Left renal cortex interstitium (tissue), 4 donors: ENCODE data around the gene ORC5. TPM values are rescaled to one million over a fixed set of nuclear protein-coding genes. Genes with fewer than 3 reads are reported as not detected.
"Not testable (repeated sequence)": the region's sequence is repeated elsewhere in the genome, so short reads cannot be mapped to it uniquely, and the experiment has no call there.

Experiments
- DNase-seq, 4 donors: peaks; one replicate each; pipeline ENCODE4 v3.0.0-alpha.2; 2013; ENCODE audit warnings: low read depth in 4 of 4, low spot score in 2 of 4, missing footprints in 1 of 4
- polyA plus RNA-seq, 4 donors: library from polyadenylated mRNA; unstranded; fragments of 120-200 nt; gene quantifications; one replicate each; pipeline ENCODE4 v1.2.1, GENCODE V29; 2013; ENCODE audit not compliant: insufficient read length in 4 of 4

Gene ORC5
- 10 to 100 TPM; 24.1 to 28.4 (median 25.6) TPM for polyA plus RNA-seq

DNA sequence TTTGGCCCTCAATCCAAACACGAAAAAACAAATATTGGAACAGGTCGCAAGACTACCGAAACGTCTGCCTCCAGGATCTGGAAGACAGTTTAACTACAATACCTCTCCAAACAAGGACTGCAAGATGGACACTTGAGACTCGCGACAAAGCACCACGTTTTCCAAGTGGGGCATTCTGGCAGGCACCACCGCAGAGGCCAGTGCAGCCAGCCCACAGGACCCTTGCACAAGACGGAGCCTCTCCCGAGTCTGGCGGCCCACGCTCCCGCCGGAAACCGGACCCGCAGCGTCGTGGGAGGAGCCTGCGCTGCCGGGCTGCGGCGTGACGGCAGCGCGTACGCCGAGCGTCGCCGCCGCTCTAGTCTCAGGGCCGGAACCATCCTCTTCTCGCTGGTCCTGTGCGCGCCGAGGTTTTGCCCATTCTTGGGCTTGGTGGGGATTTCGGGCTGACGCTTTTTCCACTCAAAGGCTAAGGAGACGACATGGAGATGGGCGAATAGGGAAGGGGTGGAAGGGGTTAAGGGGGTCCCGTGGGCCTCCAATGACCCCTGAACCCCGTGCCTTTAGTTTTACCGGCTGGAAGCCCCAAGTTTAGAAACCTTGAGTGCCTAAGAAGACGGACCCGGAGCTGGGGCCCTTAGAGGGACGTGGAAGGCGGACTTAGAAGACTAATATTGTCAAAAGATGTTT lies at the start of gene ORC5:
TSS of gene ORC5 (minus strand) at position 283 of the 690 bp plus-strand sequence. CDS start at position 174, 109 bp downstream.
- DNase-seq: peak; percentile 53 to 77 (median 68)

DNA sequence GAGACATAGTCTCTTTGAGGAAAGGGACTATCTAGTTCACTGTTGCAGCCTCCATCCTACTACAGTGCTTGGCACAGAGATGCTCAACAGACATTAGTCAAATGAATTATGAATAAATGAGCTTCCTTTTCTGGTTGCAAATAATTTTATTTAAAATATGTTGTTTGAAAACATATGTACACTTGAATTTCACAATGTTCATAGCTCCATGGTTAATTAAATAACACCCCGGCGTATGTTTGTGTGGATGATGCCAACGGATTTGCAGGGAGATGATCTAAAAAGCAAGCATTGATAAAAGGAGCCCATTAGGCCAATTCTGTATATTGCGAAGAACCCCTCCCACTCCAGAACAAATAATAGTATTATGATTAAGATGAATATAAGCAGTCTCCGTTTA lies 47.8 kb upstream of the ORC5 start:
- DNase-seq: no peak

DNA sequence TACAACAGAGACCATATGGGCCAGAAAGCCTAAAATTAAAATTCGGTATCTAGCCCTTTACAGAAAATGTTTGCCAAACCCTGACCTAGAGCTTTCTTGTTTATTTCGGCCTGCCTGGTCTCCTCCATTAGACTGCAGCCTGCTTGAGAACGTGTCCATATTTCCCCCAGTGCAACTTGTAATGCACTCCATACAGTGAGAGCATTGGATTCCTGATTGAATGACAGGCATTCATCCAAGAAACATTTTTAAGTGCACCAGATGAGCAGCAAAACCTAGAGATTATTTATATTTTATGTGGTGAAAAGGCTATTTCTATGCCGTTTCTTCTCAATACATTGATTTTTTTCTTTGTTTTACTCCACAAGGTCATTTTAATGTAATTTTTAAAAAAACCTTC lies 47.4 kb upstream of the ORC5 start:
- DNase-seq: no peak

DNA sequence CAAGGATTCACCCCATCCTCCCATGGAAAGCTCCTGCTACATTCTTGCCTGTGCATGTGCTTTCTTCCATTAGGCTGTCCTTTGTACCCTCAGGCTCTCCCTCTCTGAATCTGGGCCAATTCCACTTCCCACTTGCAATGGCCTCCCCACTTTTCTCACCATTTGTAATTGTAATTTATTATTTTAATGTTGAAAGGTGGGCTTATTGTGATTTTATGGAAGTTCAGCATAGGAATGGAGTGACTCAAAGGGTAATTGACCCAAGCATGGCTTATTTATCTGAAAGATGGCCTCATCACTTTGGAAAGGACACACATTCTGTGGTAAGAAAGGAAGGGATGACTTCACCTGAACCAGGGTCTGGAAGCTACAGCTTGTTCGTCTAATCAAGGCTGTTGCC lies 46.9 kb upstream of the ORC5 start:
- DNase-seq: no peak

DNA sequence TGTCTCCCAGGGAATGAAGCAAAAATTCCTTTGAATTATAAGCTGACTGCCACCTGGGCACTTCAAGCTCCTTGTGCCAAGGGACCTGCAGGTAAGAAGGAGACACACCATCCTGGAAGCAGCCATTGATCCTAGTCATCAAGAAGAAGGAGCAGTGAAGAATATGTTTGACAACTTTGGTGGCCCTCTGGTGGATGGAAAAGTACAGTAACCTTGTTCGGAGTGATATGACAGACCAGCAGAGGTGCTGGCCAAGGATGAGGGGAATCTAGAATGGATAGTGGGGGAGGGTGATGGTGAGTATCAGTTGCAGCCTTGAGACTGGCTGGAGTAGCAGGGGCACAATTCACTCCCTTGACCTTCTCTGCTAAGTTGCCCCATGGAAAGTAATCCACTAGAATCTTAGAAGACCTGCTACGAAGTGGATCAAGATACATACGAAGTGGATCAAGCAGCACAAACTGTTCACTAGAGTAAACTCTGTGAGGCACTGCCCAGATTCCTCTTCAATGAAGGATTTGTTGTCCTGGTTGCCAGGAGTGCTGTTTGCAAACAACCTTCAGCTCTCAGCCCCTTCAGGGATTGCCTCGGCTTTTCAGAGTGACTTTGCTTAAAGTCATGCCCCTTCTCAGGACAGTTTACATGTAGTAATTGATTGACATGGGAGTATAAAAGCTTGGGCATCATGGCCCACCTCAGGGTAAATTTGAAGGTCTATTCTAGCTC lies 44.8 kb upstream of the ORC5 start:
- DNase-seq: no peak

DNA sequence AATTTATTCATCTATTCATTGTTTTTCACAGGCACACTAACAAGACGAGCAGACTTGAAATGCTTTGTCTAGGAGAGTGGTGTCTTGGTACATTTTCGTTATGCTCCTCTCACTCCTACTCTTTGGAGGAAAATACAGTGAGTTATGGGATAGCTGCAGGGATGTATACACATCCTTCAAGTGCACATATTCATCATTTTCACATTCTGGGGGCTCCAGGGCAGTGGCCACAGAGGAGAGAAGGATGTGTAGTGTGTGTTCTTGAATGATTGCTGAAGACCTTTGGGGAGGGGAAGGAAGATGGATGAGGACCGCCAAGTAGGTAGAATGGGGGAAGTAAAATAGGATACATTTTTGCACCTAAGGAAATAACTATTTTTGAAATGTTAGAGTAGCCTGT lies 34.8 kb upstream of the ORC5 start:
- no peak for DNase-seq

DNA sequence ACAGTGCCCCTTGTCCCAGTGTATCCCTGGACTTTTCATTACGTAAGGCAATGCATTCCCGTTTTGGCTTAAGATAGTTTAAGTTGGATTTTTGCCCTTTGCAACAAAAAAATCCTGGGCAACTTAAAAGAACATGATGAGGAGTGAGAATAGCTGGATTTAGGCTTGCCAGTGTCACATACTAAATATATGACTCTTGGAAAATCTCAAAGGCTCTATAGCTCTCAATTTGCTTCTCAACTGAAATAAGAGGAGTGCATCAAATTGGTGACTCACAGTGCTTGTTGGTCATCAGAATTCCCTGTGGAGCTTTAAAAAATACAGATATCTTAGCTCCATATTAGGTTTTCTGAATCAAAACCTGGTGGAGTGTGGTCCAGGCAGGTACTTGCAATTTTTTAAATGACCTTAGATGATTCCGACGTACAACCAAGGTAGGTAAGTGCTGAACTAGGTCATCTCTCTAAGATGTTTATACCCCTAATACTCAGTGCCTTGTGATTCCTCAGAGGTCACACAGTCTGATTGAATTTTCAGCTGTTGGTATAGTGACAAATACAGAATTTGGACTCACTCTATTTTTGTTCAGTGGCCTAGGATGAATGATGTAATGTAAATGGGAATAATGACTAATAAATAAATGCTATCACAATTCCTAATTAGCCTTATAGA lies 33.9 kb upstream of the ORC5 start:
- no peak for DNase-seq

DNA sequence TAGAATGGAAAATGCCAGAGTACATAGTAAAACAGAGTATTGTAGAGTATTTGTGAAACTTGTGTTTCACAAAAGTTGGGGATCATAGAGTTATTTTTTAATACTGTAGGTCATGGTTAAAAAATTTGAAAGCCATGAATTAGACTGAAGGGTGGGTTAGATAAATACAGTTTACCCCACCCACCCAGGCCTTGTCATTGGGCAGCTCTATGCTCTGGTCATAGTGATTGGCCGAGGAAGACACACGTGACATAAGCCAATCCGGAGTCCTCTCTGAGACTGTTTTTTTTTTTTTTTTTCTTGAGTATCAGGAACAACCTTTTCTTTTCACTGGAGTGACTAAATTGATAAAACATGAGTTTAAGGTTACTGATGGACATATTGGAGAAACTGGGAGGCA lies 33.3 kb upstream of the ORC5 start:
- no peak for DNase-seq

DNA sequence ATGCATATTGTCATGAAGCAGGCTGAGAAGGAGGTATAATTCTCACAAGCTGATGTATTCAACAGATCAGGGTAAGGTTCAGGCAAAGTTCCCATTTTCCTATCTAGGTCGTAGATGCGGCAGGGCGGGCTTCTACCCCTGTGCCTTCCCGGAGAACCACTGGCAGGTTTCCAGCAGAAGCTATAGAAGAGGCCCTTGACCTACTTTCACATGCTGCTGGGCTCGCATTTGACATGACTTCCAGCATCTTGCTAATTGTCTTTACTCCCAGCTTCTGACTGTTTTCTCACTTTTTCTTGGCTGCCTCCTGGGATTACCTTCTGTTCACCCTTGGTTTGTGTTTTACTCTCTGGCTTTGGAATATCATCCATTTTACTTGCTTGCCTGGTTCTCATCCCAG lies 32.6 kb upstream of the ORC5 start:
- DNase-seq: no peak

DNA sequence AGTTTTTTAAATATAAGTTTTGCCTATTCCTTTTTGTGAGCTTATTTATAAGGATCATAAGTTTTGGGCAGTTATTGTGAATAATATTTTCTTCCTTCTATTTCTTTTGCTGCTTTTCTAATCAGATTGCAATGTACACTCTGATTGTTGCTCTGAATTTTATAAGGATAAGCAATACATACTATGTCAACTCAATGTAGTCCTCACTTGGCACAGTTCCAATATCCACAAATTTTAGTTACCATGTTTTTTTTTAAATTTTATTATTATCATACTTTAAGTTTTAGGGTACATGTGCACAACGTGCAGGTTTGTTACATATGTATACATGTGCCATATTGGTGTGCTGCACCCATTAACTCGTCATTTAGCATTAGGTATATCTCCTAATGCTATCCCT lies 27.2 kb upstream of the ORC5 start:
- not testable (repeated sequence) for DNase-seq

DNA sequence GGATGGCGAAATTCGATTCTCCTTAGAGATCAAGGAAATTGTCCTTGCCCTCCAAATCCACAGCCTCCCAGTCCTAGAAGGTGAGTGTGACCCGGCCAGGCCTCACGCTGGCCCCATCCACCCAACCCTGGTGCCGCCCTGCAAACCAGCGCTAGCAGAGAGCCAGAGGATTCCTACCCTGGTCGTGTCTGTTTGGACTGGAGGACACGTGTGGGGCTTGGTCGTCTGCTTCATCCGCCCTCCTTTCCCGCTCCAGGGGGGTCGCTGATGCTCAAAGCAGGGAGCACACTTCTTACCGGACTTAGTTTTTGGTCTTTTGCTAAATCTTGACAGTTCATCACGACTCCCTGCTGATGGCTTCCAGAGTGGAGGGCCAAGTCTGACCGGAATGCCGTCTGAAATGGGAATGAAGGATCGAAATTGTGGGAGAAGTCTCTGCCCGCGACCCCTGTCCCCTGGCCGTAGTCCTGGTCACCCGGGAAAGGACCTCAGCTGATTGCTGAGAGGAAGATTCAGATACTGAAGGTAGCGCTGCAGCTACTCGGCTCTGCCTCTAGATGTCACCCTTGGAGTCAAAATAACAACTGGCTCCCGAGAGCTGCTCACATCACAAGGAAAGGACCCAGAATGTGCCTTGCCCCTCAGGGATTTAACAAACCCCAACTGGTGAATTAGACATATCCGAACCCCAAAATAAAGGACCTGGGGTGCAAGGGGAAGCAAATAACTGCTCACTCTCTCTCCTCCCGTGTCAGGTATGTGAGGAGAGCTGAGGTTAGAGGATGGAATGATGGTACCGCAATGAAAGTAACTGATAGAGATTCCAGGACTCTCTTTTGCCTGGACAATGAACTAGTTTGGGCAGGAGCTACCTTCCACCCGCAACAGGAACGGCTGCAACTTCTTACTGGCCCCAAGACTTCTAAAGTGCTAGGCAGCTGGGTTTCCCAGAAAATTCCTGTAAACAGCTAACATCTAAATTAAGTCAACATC lies 23.5 kb upstream of the ORC5 start:
- peak in 1 of 4 donors; percentile 27 for DNase-seq

DNA sequence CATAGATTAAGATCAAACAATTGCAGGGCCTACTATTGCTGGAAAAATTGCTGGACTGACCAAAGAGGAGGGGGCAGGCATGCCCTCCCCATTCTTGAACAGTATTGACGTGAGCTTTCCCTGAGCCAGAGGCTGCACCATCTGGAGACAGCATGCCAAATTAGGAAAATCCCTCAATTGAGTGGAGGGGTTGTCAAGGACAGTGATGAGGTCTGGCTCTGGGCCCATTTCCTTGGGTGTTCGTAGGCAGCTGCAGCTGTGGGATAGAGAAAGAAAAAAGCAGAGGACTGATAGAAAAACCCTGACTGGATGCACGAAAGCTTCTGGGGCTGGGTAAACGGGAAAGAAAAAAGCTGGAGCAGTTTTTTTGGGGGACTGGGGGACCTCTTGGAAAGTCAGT lies 22.8 kb upstream of the ORC5 start:
- DNase-seq: no peak

DNA sequence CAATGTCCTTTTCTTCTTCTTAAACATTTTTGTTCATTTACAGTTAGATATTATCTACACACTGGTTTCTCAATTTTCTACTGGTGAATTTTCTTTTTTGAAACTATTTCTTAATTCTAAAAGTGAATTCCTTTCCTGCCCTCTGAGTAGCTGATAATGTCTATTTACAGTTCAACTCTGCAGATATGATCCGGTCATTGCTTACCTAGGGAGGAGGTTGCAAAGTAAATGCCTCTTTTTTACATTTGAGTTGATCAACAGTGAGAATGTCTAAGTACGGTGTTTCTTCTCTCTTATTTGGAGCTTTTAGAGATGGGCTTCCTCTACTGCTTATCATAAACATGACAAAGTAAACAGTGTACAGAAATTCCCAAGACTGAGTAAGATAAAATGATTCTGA lies 20.6 kb upstream of the ORC5 start:
- DNase-seq: no peak

DNA sequence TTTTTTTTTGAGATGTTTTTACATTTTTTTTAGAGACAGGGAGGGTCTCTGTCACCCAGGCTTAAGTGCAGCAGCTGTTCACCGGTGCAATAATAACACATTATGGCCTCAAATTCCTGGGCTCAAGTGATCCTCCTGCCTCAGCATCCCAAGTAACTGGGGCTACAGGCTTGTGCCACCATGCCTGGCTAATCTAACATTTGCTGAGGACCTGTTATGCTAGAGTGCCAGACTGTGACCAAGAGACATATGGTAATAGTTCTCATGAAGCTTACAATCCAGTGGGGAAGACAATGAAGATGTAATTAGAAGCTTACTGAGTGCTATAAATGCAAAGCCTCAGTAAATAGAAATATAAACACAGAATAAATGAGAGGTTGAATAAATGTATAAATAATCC lies 17.6 kb upstream of the ORC5 start:
- no peak for DNase-seq

DNA sequence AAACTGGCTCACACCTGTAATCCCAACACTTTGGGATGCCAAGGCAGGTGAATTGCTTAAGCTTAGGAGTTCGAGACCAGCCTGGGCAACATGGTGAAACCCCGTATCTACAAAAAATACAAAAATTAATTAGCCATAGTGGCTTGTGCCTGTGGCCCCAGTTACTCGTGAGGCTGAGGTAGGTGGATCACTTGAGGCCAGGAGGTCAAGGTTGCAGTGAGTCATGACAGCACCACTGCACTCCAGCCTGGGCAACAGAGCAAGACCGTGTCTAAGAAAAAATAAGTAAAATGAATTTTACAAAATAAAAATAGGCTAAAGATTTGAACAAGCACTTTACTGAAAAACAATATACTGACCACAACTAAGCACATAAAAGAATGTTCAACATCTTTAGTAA lies 9.8 kb upstream of the ORC5 start:
- no peak for DNase-seq

DNA sequence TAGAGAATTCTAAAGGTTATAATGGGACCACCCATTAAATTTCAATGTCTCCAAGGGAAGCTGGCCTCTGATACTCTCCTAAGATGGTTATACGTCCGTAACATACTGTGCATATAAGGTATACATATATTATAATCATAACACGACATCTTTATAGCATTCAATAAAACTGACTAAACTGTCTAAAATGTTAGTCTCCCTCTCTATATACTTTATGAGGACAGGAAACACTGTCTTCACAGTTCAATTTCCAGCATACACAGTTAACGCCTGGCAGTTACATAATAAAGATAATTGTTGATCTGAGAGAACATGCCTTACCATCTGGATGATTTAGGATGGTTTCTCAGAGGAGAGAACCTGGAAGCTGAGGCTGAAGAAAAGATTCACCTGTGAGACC lies 1.2 kb upstream of the ORC5 start:
- no peak for DNase-seq

DNA sequence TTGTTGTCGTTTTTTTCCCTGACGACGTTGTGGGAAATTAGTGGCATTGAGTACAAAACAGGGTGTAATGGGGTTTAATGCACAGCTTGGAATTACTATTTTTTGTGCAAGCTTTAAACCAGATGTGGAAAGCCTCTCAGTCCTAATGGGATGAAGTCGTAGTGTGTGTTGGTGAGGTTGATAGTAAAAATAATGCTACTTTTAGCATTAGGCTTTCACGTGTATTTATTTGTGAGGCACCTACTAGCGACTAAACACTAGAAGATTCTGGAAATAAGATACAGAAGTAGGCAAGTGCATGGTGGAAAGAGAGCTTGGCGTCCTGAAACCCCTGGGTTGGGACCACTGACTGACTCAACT lies 588 bp upstream of the ORC5 start:
- peak in 1 of 4 donors; percentile 13 for DNase-seq

DNA sequence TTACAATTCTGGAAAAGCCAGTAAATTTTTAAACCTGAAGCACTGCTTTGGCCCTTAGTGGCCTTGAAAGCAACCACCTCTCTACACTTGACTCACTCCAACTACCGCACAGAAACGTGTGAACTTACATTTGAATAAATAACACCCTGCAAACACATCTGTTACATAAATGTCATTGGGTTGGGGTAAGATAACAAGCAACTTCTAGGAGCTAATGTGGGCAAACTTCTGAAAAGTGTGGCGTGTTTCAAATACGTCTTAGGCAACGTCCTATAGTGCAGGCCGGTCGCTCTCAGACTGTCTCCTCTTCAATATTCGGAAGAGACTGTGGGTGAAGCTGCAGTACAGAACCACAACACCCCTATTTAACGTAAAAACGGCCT lies 474 bp downstream of the ORC5 start:
- DNase-seq: peak in 2 of 4 donors; percentile 9 to 26

DNA sequence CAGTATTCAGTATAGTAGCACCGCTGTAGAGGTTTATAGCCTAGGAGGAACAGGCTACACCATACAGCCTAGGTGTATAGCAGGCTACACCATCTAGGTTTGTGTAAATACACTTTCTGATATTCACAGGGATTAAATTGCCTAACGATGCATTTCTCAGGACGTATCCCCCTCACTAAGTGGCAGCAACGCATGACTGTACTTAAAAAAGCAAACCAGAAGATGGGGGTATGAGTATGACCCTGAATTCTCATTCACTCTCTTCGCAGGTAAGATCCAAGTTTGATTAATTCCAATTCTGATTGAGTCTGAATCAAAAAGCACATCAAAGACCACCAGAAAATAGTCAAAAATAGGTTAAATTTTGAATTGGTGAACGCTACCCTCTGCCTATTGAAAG lies 972 bp downstream of the ORC5 start:
- no peak for DNase-seq

DNA sequence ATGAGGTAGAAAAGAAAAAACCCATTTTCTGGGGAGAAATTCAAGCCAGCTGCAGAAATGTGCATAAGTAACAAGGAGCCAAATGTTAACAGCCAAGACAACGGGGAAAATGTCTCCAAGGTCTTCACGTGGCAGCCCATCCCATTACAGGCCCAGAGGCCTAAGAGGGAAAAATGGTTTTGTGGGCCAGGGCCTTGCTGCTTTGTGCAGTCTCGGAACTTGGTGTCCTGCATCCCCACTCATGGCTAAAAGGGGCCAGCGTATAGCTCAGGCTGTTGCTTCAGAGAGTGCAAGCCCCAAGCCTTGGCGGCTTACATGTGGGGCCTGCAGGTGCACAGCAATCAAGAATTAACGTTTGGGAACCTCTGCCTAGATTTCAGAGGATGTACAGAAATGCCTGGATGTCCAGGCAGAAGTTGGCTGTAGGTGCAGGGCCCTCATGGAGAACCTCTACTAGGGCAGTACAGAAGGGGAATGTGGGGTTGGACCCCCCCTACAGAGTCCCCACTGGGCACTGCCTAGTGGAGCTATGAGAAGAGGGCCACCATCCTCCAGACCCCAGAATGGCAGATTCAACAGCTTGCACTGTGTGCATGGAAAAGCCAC lies 9.0 kb downstream of the ORC5 start:
- no peak for DNase-seq
